Caco-2 (cell line): ENCODE data around the gene DYNC1LI1. TPM values are rescaled to one million over a fixed set of nuclear protein-coding genes. Genes with fewer than 3 reads are reported as not detected.

Source experiments
- BruUV-seq: library from RNA; stranded (reverse); fragments of 400-500 nt; replicated peaks from 2 replicates; lab custom pipeline; 2021; lab: Mats Ljungman, UMichigan
- CTCF ChIA-PET: fragments of 300-600 bp; sonication (Branson Sonifier 250); formaldehyde crosslinking; loops from one replicate; lab custom pipeline; 2022; ENCODE audit warnings: antibody characterized with exemption; lab: Charles Lee
- POLR2A ChIA-PET: fragments of 300-600 bp; sonication (Branson Sonifier 250); formaldehyde crosslinking; loops from one replicate; lab custom pipeline; 2022; ENCODE audit warnings: antibody characterized with exemption; lab: Charles Lee
- DNase-seq, 2 experiments: peaks; one replicate each; pipeline versions ENCODE4 v3.0.0 to v3.0.0-alpha.2; 2020 to 2022
- H3K27me3 ChIP-seq: replicated peaks from 2 replicates; pipeline ENCODE4 v1.6.0; 2011; ENCODE audit warnings: low read length; ENCODE audit not compliant: control insufficient read depth, insufficient read depth
- H3K36me3 ChIP-seq: 2 replicates; pipeline ENCODE4 v1.5.1; 2011; ENCODE audit warnings: low read length; ENCODE audit not compliant: control insufficient read depth, insufficient read depth
- H3K4me1 ChIP-seq: fragments of 250-450 bp; sonication (Bioruptor Pico); 2 replicates; pipeline ENCODE4 v1.5.1; 2020; ENCODE audit warnings: mild to moderate bottlenecking
- H3K4me3 ChIP-seq: 2 replicates; pipeline ENCODE4 v1.5.1; 2011; ENCODE audit warnings: low read depth, mild to moderate bottlenecking, control low read depth, low read length
- H3K9me3 ChIP-seq: fragments of 250-450 bp; sonication (Bioruptor Pico); 2 replicates; pipeline ENCODE4 v1.5.1; 2020; ENCODE audit warnings: mild to moderate bottlenecking, moderate library complexity
- H3K27ac Mint-ChIP-seq: one replicate; pipeline ENCODE4 v1.8.0; 2022; ENCODE audit warnings: mixed read lengths; ENCODE audit not compliant: unreplicated experiment
- H3K27me3 Mint-ChIP-seq: one replicate; pipeline ENCODE4 v1.8.0; 2022; ENCODE audit warnings: mixed read lengths; ENCODE audit not compliant: insufficient read depth, unreplicated experiment
- H3K36me3 Mint-ChIP-seq: one replicate; pipeline ENCODE4 v1.8.0; 2022; ENCODE audit warnings: mild to moderate bottlenecking, mixed read lengths; ENCODE audit not compliant: insufficient read depth, unreplicated experiment
- H3K4me1 Mint-ChIP-seq: one replicate; pipeline ENCODE4 v1.8.0; 2022; ENCODE audit warnings: low read depth, mixed read lengths; ENCODE audit not compliant: unreplicated experiment
- H3K4me3 Mint-ChIP-seq: one replicate; pipeline ENCODE4 v1.8.0; 2022; ENCODE audit warnings: mild to moderate bottlenecking, moderate library complexity, mixed read lengths; ENCODE audit not compliant: unreplicated experiment
- H3K9me3 Mint-ChIP-seq: one replicate; pipeline ENCODE4 v1.8.0; 2022; ENCODE audit warnings: mixed read lengths; ENCODE audit not compliant: unreplicated experiment
- intact Hi-C: fragments of 100-400 bp; cut with micrococcal nuclease; formaldehyde crosslinking; loops from one replicate; pipeline ENCODE4 v1.10.0; 2022; ENCODE audit not compliant: unreplicated experiment
- total RNA-seq: library from RNA; stranded (reverse); gene quantifications from 2 replicates; pipeline ENCODE4 v1.2.3, GENCODE V29; 2022
- TF ChIP-seq, protein P1 (sequence below), 2 experiments: fragments of 200-600 bp in 1 of 2; IDR thresholded peaks; 1 replicate in 1 of 2; 2 replicates in 1 of 2; pipeline versions ENCODE4 v1.5.1 to v1.8.0; 2011 to 2022; ENCODE audit warnings: antibody characterized with exemption in 1 of 2, control low read depth in 1 of 2, inconsistent platforms in 1 of 2, low read depth in 1 of 2, low read length in 1 of 2, mild to moderate bottlenecking in 1 of 2, moderate library complexity in 1 of 2; ENCODE audit not compliant: insufficient read depth in 1 of 2, severe bottlenecking in 1 of 2, unreplicated experiment in 1 of 2

DYNC1LI1 gene
- total RNA-seq, 1 experiment from 2014 or later = 35.4 TPM

DNA sequence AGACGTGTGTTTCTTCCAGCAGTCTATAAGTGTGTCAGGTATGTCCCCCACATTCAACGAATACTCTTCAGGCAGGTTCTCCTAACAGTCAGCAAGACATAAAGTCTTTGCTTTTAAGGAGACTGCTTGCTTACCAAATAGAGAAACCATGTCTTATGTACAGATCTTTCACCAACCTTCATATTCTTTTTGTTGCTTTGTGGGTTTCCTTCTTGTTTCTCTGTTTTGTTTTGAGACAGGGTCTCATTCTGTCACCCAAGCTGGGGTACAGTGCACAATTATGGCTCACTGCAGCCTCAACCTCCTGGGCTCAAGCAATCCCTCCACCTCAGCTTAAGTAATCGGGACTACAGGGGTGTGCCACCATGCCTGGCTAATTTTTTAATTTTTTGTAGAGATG lies 14.3 kb downstream of the DYNC1LI1 start:
- no peaks in the 10 kb centered on the region for H3K9me3 ChIP-seq
- DNase-seq = no peak
- Mint-ChIP-seq H3K36me3 (no peaks in the 10 kb centered on the region), H3K4me3 (no peak overlapping the region), H3K9me3 (no peaks in the 10 kb centered on the region), H3K27me3 (no peaks in the 10 kb centered on the region), H3K4me1 (peaks cover 20% of the 10 kb centered on the region), H3K27ac (no peak overlapping the region)
- BruUV-seq = no TSS peak
- 0 out of 2 replicates have a peak, but pooled peaks cover 13% of the 10 kb centered on the region for H3K4me1 ChIP-seq
- no peaks in the 10 kb centered on the region for H3K27me3 ChIP-seq
- ChIA-PET POLR2A (no interaction called here), CTCF (no interaction called here)
- no peaks in the 10 kb centered on the region for H3K36me3 ChIP-seq
- intact Hi-C loops = no loop called here
- TF ChIP-seq, protein P1, sequence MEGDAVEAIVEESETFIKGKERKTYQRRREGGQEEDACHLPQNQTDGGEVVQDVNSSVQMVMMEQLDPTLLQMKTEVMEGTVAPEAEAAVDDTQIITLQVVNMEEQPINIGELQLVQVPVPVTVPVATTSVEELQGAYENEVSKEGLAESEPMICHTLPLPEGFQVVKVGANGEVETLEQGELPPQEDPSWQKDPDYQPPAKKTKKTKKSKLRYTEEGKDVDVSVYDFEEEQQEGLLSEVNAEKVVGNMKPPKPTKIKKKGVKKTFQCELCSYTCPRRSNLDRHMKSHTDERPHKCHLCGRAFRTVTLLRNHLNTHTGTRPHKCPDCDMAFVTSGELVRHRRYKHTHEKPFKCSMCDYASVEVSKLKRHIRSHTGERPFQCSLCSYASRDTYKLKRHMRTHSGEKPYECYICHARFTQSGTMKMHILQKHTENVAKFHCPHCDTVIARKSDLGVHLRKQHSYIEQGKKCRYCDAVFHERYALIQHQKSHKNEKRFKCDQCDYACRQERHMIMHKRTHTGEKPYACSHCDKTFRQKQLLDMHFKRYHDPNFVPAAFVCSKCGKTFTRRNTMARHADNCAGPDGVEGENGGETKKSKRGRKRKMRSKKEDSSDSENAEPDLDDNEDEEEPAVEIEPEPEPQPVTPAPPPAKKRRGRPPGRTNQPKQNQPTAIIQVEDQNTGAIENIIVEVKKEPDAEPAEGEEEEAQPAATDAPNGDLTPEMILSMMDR (IDR thresholded peaks at IDR 0.05; ENCODE audit: insufficient read depth in 1 of 2, low read depth in 1 of 2, low read length in 1 of 2, severe bottlenecking in 1 of 2, unreplicated experiment in 1 of 2) = no peak
- no peak overlapping the region for H3K4me3 ChIP-seq

DNA sequence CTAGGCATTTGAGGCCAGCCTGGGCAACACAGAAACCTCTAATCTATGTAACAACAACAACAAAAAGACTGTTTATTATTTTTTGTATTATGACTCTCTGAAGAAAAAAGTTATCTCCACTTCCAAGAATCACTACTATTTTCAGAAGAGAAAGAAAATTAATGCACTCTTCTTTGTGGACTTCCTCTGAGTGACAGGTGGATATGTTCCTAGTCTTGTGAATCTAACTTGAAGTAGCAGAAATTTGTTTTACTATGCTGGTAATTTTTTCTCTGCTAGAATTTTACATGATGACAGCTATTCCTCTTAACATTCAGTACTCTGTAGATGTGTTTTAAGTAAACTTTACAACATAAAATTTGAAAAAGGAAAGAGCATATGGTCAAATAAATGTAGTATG lies 16.7 kb downstream of the DYNC1LI1 start:
- BruUV-seq = no TSS peak
- no peak overlapping the region for H3K4me3 Mint-ChIP-seq
- no peak overlapping the region for H3K27ac Mint-ChIP-seq

DNA sequence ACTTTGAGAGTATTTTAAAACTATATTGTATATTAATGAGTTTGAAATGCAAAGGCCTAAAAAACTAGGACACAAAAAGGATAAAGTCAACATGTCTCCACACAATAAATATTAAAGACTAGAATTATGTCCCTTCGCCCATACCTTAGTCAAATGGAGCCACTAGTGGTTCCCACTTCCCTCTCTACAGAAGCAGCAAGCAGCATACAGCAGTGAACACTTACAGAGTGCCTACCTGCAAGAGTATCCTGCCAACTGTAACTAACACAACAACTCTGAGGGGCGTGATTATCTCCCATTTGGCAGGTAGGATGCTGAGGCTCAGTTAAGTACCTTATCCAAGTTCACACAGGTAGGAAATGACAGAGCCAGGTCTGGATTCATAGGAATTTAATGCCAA lies 17.2 kb downstream of the DYNC1LI1 start:
- H3K4me3 Mint-ChIP-seq = no peak overlapping the region
- H3K4me1 Mint-ChIP-seq = peaks cover 22% of the 10 kb centered on the region
- H3K36me3 Mint-ChIP-seq = no peaks in the 10 kb centered on the region
- H3K9me3 Mint-ChIP-seq = no peaks in the 10 kb centered on the region
- TF ChIP-seq, protein P1 (IDR thresholded peaks at IDR 0.05; ENCODE audit: insufficient read depth in 1 of 2, low read depth in 1 of 2, low read length in 1 of 2, severe bottlenecking in 1 of 2, unreplicated experiment in 1 of 2) = no peak
- POLR2A ChIA-PET = no interaction called here
- BruUV-seq = no TSS peak
- no peak overlapping the region for H3K27ac Mint-ChIP-seq
- Histone ChIP-seq H3K4me1 (peaks cover 13% of the 10 kb centered on the region; the same call in 1 of the 2 replicates), H3K27me3 (no peaks in the 10 kb centered on the region), H3K36me3 (no peaks in the 10 kb centered on the region), H3K4me3 (no peak overlapping the region), H3K9me3 (no peaks in the 10 kb centered on the region)
- intact Hi-C loops = no loop called here
- no peaks in the 10 kb centered on the region for H3K27me3 Mint-ChIP-seq
- DNase-seq = no peak
- CTCF ChIA-PET = no interaction called here

More for the DNA sequence above, 16.7 kb downstream of the DYNC1LI1 start:
- Mint-ChIP-seq H3K4me1 (peaks cover 22% of the 10 kb centered on the region), H3K27me3 (no peaks in the 10 kb centered on the region), H3K36me3 (no peaks in the 10 kb centered on the region), H3K9me3 (no peaks in the 10 kb centered on the region)
- CTCF ChIA-PET = no interaction called here
- Histone ChIP-seq H3K4me1 (0 out of 2 replicates have a peak, but pooled peaks cover 13% of the 10 kb centered on the region), H3K4me3 (no peak overlapping the region), H3K9me3 (no peaks in the 10 kb centered on the region), H3K27me3 (no peaks in the 10 kb centered on the region), H3K36me3 (no peaks in the 10 kb centered on the region)
- POLR2A ChIA-PET = no interaction called here
- TF ChIP-seq, protein P1 (IDR thresholded peaks at IDR 0.05; ENCODE audit: insufficient read depth in 1 of 2, low read depth in 1 of 2, low read length in 1 of 2, severe bottlenecking in 1 of 2, unreplicated experiment in 1 of 2) = no peak
- DNase-seq = no peak
- intact Hi-C loops = no loop called here
